HG03520 (cell line): Measurements from ENCODE around the gene FAM180B.
"Not testable (repeated sequence)": the region's sequence is repeated elsewhere in the genome, so short reads cannot be mapped to it uniquely, and the experiment has no call there.

Experiments used
- ATAC-seq: cut with Tn5 transposase; IDR thresholded peaks from one replicate; pipeline ENCODE4 v1.9.1; 2021; ENCODE audit warnings: mild to moderate bottlenecking, moderate library complexity; ENCODE audit not compliant: unreplicated experiment

FAM180B gene

DNA sequence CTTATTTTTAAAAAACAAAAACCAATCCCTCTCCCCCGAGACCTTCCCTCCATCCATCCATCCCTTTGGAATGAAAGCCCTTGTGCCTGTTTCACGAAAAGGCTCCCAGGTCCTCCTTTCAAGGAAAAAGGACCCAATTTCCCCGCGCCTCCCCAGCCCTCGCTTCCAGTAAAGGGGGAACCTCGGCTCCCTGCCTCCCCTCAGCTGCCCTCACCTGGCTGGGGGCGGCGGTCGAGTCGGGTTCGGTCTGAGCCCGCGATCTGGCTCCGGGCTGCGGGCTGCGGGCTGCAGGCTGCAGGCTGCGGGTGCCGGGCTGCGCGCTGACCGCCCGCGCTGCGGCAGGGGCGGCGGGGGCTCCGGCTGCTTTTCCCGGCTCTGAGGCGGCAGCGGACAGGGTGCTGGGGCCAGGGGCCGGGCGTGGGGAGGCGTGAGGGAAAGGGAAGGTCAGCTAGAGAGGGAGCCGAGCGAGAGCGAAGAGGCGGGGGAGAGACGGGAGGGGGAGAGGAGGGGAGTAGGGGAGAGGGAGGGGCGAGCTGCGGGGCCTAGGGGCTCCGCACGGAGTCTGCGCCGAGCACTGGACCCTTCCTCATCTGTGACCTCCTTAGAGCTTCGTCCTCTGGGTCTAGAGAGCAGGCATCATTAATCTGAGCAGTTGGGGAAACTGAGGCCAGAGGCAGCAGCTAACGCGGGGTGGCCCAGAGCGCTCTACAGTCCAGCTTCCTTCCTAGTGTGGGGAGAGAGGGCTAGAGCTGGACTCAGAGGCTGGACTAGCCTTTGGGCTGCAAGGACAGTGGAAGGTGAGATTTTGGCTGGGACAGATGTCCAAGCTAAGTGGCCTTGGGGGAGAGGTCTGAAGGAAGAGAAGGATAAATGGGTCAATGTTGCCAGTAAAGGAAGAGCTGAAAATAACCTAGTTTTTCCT is 7.7 kb downstream of the FAM180B start, which contains the start of gene C1QTNF4:
Gene C1QTNF4 (minus strand): TSS at position 478 of the 922 bp plus-strand sequence. CDS start 3,601 bp downstream, outside the sequence.
- ATAC-seq, result no peak

DNA sequence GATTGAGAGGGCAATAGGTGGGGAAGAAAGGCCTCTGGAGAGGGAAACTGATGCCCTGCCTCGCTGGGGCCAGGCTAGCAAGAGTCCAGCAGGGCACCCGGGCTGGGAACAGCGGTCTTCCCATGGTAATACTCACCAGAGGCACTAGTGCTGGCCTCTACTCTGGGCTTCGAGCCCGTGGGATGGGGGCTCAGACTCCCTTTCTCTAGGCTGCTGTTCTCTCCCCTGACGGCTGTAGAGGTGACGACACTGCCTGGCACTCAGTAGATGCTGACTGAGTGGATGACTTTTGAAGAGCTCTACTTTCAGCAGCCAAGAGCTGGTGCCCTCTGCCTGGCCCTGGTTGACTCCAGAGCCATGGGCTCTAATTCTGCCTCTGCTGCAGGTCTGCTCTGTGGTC is 8.6 kb downstream of the FAM180B start:
- ATAC-seq, result no peak

- ATAC-seq, result no peak
These were observed 9.5 kb downstream of the FAM180B start for GRCh38 chr11:47595967-47596366.

- no peak for ATAC-seq
These were observed 13.4 kb downstream of the FAM180B start for GRCh38 chr11:47599902-47600301.

DNA sequence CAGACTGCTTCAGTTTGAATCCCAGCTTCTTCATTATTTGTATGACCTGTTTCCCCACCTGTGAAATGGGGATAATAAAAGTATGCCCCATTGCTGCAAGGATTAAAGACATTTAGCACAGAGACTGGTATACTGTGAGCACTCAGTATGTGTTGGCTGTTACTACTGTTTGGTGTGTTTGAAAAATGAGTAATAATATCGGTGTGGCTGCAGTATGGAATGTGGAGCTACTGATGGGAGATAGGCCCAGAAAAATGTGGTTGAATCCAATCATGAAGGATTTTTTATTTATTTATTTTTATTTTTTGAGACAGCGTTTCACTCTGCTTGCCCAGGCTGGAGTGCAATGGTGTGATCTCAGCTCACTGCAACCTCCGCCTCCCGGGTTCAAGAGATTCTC is 16.8 kb downstream of the FAM180B start:
- ATAC-seq, result no peak

DNA sequence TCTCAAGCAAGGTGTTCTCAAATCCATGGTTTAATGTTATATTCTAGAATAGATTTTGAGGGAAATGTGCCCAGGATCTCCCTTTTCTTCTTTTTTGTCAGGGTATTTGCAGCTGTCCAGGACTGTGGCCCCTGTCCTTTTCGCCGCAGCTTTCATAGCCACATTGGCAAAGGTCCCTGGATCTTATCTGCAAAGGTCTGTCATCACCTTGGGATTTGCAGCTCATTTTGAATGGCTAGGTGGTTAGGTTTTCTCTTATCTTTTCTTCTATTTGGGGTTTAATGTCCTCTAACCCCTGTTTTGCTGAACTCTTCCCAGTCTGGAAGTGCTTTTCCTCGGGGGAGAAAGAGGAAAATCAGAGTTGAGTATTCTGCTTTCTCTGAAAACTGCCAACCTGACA is 19.4 kb downstream of the FAM180B start:
- no peak for ATAC-seq

GRCh38 chr11:47606731-47607130 is 20.3 kb downstream of the FAM180B start:
- ATAC-seq, result no peak

DNA sequence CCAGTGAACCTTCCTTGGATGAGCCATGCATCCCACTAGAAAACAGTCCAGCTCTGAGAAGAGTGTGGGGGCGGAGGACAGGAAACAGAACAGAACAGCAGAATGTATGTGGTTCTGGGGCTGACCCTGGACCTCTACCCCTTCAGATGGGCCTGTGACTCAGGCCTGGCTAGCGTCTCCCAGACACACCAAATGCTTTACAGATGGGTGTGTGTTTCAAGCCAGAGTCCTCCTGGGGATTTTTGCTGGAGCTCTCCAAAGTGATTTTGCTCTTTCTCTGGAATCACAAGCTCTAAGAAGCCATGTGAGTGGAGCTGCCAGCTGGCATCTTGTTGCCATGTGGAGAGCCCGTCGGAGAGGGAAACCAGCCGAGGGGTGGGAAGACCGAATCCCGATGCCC is 20.9 kb downstream of the FAM180B start:
- ATAC-seq, result no peak

- no peak for ATAC-seq
These were observed 23.2 kb downstream of the FAM180B start for GRCh38 chr11:47609675-47610074.

GRCh38 chr11:47611348-47611794 is 24.9 kb downstream of the FAM180B start:
- peak; percentile 68 for ATAC-seq

GRCh38 chr11:47615249-47615648 is 28.8 kb downstream of the FAM180B start:
- ATAC-seq, result no peak

DNA sequence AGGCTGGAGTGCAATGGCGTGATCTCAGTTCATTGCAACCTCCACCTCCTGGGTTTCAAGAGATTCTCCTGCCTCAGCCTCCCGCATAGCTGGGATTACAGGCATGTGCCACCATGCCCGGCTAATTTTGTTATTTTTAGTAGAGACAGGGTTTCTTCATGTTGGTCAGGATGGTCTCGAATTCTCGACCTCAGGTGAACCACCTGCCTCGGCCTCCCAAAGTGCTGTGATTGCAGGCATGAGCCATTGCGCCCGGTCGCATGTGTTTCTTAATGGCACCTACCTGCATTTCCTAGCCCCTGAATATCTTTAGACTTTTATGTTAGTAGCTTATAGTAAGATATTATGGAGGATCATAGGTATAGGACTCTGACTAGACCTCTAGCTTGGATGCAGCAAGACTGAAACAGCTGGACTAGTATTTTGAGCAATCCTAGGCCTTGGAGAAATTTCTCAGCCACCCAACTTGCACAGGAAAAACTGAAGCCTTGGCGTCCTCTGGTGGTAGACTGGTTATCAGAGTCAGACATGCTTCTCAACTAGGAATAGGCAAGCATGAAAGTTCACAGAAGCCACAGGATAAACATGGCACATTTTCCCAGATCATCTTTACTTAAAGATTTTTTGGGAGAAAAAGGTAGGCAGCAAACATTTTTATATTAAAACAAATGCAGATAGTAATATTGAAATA is 30.4 kb downstream of the FAM180B start:
- ATAC-seq, result no peak

DNA sequence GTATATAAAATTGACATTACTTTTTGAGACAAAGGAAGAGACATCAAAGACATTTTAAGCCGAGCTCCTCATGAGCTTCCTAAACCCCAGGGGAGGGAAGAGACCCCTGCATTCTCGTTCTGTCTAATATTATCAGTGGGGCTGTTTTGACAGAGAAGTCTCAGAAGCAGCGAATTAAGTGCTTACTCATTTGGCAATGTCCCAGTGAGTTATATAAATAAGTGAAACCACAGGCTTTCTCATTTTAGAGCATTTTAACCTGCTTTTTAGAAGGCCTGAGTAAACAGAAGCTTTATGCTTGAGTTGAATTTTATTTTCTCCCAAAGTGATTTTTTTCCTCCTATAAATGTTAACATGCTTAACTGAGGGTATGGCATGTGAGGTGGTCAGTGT is 30.9 kb downstream of the FAM180B start:
- no peak for ATAC-seq

GRCh38 chr11:47620836-47621378 is 34.4 kb downstream of the FAM180B start:
- ATAC-seq, result no peak

GRCh38 chr11:47626234-47626633 is 39.8 kb downstream of the FAM180B start:
- no peak for ATAC-seq

DNA sequence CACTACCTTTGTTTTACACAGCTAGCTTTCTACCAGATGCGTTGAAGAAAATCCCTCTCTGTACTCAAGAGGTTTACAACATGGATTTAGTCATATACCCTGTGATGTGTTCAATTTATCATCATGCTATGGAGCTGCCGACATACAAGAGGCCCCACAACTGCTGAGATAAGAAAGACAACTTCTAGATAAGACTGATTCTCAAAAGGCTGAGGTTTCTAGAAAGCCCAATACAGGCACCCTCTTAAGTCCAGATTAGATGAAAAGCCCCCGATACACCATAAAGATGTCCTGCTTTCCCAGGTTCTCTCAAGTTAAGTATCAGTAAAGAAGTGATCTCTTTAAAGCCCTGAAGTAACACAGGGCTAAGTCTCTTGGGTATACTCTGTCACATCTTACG is 41.5 kb downstream of the FAM180B start:
- no peak for ATAC-seq

- ATAC-seq, result no peak
These were observed 45.0 kb downstream of the FAM180B start for GRCh38 chr11:47631473-47631872.

GRCh38 chr11:47636331-47636730 is 49.9 kb downstream of the FAM180B start:
- ATAC-seq, result not testable (repeated sequence)
